HG03469 (cell line): ENCODE data around the gene MZT2B.
A peak's percentile ranks its signal among the peaks of the same experiment; 100 is the strongest.
"Not testable (repeated sequence)": the region's sequence is repeated elsewhere in the genome, so short reads cannot be mapped to it uniquely, and the experiment has no call there.

Source experiments
- ATAC-seq: cut with Tn5 transposase; IDR thresholded peaks from one replicate; pipeline ENCODE4 v1.9.1; 2021; ENCODE audit warnings: mild to moderate bottlenecking, moderate library complexity, moderate number of reproducible peaks; ENCODE audit not compliant: unreplicated experiment

Gene MZT2B

DNA sequence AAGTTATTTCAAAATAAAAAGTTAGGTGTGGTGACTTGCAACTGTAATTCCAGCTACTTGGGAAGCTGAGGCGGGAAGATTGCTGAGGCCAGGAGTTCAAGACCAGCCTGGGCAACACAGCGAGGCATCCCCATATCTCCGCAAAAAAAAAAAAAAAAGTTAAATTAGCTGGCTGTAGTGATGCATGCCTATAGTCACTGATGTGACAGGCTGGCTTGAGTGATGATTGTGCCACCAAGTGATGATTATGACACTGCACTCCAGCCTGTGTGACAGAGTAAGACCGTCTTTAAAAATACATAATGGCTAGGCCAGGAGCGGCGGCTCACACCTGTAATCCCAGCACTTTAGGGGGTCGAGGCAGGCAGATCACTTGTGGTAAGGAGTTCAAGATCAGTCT lies 12.2 kb upstream of the MZT2B start:
- ATAC-seq: no peak

DNA sequence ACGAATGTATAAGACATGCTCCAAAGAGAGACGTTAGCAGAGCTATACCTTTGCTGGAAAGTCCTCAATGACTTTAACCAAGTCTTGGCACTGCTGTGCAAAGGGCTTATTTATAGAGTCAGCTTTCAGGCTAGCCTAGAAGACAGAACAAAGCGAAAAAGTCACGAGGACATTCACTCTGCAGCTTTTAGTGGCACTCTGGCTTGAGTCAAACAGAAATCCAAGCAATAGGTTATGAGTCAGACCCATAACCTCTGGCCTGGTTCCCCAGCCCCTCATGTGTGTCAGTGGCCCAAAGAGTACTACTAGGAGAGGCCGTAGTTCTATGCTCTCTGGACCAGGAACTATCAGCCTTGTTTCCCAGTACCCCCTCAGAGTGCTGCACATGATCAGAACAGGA lies 7.2 kb upstream of the MZT2B start:
- ATAC-seq: not testable (repeated sequence)

DNA sequence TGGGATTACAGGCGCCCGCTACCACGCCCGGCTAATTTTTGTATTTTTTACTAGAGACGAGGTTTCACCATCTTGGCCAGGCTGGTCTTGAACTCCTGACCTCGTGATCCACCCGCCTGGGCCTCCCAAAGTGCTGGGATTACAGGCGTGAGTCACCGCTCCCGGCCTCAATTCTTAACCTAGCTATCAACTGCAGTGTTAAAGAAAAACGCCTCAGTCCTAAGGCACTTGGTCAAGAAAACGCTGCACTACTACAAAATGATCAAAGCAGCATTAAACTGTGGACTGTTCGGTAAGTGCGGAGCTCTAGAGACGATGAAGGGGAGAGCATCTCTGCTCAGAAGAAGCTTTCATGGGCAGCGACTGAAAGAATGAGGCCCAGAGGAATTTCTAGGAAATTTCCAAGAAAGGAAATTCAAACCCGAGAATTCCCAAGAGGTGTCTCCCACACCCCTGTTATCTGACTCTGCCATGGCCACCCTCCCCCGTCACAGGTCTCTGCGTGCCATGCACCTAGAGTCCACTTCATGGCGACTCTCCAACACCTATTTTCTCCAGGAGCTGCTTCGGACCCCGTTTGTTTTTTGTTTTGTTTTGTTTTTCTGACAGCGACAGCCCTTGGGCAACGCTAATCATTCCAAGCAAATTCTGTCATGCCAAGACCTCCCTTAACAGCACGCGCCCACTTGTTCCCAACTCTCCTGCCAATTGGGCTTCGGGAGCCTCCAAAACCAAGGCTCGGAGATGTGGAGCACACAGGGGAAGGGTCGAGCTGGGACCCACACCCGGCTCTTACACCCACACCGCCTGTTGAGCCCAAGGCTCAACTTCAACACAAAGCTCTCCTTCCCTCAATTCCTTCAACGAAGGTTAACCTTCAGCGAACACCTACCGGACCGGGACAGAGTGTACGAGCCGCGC lies 1.4 kb upstream of the MZT2B start:
- not testable (repeated sequence) for ATAC-seq

DNA sequence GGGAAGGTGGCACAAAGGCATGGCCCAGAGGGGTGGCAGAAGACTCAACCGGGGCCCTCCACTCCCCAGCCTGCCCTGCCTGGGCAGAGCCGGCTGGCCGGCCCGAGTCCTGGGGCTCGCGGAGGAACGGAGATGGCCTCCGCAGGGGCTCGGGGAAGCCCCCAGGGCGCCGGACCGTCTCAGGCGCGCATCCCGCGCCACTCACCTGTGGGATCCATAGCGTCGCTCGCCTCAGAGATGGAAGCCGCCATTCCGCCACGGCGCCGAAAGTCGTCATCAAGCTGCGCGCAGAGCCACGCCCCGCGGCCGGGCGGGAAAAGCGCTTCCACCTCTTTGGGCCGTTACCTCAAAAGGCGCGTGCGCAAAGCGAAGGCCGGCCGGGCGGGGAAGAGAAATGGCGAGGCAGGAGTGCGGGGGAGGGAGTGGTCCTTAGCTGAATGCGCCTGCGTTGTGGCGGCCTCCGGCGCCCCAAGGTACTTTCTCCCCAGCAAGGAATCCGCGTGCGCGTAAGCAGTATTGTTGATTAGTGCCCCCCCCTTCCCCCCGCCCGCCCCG lies 660 bp upstream of the MZT2B start, which contains the start of gene SMPD4:
TSS of gene SMPD4 (minus strand) at position 278 of the 555 bp plus-strand sequence. CDS start 5,010 bp downstream, outside the sequence.
- ATAC-seq: peak; percentile 50

DNA sequence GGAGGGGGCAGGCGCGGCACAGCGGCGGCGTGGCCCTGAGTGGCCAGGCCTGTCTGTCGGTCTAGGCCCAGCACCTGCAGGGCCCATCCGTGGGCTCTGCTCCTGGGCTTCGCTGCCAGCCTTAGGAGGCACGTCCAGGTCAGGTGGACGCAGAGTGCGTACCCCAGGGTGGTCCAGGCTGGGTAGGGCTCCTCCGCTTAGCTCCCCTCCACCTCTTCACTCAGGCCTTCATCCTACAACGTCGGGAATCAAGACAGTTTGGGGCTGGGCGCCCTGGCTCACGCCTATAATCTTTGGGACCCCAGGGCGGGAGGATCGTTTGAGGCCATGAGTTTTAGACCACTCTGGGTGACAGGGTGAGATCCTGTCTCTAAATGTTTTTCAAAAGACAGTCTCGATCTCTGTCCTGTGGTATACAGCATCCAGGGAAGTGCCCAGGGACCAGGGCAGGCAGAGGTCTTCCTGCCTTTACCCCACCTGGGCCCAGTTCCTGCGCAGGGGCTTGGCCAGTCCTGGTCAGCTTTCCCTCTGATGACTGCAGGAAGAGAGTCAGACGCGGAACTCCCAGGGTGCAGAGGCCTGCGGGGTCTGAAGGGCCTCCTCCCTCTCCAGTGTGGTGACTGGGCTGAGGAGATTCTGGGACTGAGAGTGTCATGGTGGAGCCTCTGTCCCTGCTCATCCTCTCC lies 907 bp downstream of the MZT2B start:
- ATAC-seq: not testable (repeated sequence)

DNA sequence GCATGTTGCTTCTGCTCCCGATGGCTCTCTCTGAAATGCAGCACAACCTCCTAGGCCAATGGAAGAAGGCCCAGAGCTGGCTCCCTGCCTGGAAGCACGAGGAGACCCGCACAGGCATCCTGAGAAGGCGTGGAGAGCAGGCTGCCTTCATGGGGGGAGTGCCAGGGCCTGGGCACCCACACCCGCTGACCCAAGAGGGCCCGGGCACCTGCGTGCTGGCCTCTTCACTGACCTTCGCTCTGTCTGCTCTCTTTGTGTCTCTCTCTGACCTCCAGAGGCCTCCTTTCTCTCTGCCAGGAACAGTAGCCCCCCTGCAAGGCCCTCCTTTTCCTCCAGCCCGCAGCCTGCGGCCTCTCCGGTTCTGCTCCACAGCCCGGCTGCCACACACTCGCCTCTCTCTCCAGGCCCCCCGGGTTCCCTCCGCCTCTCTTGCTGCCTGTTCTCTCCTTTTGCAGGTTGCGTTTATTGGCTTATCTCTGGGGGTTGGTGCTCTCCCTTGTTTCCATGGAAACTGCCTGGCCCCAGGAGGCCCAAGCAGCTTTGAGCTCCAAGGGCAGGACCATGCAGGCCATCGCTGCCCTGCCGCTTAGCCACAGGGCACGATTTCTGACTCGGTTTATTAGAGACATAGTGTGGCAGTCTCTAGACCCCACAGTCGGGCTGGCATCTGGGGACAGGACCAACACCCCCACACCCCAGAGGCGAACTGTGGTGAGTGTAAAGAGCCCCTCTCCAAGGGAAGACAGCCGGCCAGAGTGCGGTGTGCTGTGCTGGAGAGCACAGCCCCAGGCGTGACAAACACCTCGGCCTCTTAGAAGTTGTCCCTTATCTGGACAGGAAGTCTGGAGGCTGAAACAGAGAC lies 1.7 kb downstream of the MZT2B start:
- ATAC-seq: no peak

DNA sequence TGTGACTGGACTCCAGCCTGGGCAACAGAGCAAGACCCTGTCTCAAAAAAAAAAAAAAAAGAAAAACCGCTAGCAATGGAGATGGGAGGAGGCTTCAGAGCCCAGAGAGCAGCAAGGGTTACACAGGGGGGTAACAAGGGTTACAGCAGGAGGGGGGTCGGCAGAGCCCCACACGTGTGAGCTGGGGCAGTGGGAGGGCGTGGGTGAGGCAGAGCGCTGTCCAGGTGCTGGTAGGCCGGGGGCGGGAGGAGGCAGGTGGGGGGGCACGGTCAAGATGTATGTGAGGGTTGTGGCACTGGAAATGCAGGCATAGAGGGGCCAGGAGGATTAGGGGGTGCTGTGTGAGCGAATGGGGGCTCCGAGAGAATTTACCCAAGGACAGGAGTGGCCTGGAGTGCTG lies 3.4 kb downstream of the MZT2B start:
- no peak for ATAC-seq

DNA sequence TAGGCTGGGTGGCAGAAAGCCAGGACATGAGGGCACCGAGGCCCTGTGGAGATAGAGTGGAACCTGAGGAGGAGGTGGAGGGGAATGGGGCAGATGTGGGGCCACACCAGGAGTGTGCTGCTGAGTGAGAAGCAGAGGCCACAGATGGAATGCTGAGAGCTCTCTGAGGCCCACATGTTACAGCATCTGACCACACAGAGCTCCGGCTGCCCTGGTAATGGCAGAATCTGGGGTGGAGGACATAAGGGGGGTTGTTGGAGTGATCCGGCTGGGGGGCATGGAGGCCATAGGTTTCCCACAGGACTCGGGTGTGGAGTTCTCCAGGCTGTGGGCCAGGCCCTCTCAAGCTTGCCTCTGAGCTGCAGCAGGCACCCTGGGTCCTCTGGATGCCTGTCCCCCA lies 3.8 kb downstream of the MZT2B start:
- ATAC-seq: no peak

DNA sequence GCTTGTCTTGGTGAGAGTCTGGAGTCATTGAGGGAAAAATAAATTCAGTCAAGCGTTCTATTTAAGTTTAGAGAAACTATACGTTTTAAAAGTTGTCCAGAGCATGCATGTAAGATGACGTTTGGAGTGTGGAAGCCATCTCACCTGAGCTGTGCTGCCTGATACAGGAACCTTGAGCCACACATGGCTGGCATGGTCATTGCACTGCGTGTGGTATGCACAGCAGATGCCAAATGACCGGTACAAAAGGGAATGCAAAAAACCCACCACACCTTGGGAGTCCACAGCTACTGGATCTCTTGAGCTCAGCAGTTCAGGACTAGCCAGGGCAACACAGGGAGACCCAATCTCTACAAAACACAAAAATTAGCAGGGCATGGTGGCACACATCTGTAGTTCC lies 4.3 kb downstream of the MZT2B start:
- no peak for ATAC-seq

DNA sequence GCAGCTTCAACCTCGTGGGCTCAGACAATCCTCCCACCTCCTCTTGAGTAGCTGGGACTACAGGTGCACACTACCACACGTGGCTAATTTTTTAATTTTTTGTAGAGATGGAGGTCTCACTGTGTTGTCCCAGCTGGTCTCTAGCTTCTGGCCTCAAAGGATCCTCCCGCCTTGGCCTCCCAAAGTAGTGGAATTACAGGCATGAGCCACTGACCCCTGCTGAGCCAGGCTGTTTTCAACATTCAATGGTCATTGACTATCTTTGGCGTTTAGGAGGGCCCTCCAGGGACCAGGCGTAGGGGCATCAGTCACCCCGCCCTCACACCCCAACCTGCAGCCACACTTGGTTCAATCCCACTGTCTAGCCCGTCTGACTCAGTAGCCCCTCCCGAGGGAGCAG lies 5.2 kb downstream of the MZT2B start:
- no peak for ATAC-seq

DNA sequence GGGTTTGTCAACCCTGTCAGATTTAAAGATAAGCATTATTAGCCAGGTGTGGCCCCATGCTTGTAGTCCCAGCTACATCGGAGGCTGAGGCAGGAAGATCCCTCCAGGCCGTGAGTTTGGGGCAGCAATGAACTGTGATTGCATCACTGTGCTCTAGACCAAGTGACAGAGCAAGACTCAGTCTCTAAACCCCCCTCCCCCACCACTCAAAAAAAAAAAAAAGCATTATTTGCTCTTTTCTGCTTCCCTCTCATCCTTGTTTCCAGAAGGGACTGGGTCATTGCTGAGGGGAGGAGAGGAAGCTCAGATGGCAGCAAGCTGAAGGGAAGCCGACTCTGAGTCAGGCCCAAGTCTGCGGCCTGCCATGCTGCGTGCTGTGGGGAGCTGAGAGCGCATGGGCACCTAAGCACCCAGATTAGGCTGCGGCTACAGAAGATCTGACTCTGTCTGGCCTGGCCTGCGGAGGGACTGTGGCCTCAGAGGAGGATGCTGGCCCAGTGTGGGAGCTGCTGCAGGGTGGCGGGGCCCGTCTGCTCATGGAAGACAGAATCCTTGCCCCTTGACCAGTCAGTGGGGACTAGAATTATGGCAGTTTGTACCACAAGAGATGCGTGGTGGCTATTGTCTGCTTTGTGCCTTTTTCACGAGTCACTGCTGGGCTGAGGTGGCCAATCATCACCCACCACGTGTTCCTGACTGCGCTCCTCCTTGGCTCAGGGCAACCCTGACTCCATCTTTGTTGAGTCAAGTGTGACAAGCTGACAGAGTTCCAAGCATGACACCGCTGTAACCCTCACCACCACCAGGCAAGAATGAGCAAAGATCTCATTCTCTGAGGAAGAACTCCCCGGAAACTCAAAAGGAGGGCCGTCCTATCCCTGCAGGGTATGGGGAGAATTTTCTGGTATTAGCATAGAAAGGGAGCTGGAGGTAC lies 6.1 kb downstream of the MZT2B start:
- not testable (repeated sequence) for ATAC-seq

DNA sequence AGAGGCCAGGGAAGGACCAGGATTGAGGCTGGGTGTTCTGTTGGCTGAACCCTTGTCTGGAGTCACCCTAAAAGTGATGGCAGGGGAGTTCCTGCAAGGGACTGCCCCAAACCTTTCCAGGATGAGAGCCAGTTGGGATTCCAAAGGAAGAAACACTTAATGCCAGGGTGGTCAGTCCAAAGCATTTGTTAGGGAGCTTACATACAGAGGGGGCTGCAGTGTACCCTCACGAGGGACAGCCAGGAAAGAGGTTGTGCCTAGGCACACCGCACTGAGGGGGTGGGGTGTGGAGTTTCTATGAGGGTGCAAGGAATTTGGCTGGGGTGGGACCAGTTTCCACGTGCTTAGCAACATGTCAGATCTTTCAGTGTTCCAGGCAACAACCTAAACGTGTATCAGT lies 6.9 kb downstream of the MZT2B start:
- not testable (repeated sequence) for ATAC-seq

DNA sequence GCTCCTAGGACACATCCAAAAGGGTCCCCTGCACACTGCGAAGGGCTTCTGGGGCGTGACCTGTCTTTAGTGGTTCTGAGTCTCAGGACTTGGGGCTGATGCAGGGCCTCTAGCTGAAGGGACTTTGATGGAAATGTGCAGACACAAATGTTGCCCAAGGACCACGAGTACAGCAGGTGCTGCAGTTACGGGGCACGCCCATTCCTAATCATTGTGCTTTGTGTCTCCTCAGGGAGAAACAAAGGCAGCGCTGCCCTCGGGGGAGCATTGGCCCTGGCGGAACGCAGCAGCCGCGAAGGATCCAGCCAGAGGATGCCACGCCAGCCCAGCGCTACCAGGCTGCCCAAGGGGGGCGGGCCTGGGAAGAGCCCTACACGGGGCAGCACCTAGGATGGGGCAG lies 8.2 kb downstream of the MZT2B start:
- ATAC-seq: no peak

DNA sequence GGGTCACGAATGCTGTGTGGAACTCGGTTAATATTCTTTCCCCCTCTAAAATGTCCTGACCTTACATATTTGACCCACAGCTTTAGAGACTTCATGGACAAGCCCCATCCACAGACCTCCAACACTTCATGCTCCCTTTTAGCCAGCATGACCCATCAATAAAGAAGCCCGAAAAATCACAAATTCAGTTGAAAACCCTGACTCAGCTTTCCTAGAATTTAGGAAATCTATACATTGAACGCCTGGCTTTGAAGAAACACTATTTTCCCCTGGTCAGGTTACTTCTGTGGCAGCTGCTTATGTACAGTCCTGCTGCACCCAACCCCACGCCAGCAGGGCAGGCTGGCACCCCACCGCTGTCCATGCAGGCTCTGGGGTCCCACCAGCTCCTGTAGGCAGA lies 9.3 kb downstream of the MZT2B start:
- not testable (repeated sequence) for ATAC-seq

DNA sequence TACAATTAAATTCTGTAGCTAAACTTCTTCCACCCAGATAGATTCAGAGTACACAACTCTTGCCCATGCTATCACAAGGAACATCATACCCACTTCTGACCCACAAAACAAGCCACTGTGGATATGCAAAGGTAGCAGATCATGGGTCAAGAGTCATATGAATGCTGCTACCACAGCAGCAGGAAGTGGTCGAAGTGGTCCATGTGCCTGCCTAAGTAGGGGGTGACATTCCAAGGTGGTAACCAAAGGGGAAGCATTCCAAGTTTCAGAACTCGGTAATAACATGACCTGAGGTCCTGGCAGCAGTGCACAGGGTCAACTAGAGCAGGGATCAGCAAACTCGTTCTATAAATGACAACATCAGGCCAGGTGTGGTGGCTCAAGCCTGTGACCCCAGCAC lies 10.4 kb downstream of the MZT2B start:
- ATAC-seq: not testable (repeated sequence)

DNA sequence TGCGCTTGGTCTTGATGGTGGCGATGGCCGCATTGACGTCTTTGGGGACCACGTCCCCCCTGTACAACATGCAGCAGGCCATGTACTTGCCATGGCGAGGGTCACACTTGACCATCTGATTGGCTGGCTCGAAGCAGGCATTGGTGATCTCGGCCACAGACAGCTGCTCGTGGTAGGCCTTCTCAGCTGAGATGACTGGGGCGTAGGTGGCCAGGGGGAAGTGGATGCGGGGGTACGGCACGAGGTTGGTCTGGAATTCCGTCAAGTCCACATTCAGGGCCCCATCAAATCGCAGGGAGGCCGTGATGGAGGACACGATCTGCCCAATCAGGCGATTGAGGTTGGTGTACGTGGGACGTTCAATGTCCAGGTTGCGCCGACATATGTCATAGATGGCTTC lies 11.8 kb downstream of the MZT2B start:
- not testable (repeated sequence) for ATAC-seq

DNA sequence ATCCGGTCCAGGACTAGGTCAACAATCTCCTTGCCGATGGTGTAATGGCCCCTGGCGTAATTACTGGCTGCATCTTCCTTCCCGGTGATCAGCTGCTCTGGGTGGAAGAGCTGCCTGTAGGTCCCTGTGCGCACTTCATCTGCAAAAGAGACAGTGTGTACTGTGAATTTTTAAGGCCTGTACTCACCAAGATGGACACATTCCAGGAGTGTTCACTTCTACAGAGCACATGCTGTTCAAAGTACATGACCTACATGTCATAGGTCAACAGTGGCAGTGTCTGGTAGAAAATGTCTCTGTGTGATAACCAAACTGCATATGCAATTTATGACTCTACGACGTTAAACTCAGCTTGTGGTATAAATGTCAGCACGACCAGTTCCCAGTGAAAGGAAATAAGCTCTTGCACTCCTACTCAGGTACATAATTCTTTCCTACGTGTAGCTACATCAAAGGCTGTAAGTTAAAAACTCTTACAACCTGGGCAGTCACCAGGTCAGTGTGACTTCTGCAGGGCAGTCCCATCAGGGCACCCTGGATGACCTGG lies 13.1 kb downstream of the MZT2B start:
- ATAC-seq: not testable (repeated sequence)

DNA sequence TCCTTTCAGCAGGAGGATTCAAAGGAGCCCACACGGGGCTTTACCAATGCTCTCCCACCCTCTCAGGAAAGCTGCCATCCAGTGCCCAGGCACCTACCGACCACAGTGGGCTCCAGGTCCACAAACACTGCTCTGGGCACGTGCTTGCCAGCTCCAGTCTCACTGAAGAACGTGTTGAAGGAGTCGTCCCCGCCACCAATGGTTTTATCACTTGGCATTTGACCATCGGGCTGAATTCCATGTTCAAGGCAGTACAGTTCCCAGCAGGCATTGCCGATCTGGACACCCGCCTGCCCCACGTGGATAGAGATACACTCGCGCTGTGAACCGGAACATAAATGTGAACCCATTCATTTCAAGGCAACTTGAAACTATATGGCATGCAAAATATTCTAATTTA lies 14.0 kb downstream of the MZT2B start:
- not testable (repeated sequence) for ATAC-seq

DNA sequence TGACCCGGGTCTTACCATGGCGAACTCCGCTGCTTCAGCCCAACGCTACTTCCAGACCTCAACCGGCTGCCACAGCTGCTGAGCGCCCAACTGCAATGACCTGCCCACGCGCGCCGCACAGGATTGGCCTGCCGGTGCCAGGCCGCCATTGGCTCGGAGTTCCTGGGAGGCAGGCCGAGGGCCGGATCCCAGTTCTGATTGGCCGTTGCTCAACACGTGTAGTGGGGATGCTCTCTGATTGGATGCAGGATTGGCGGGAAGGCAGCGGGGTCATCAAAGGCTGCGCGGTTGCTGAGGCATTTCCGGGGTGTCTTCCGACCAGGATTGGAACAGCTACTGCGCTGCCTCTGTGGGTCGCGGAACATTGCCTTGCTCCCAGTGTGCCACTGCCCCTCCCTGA lies 16.3 kb downstream of the MZT2B start, which contains the start of gene TUBA3E:
TSS of gene TUBA3E (minus strand) at position 97 of the 400 bp plus-strand sequence. CDS start at position 18, 79 bp downstream.
- ATAC-seq: no peak
